PC-9 (cell line): ENCODE results near the gene LYRM7. TPM values are rescaled to one million over a fixed set of nuclear protein-coding genes. Genes with fewer than 3 reads are reported as not detected.

Experiments
- BruUV-seq: library from RNA; stranded (reverse); fragments of 400-500 nt; replicated peaks from 2 replicates; lab custom pipeline; 2021; lab: Mats Ljungman, UMichigan
- CTCF ChIA-PET: fragments of 300-600 bp; sonication (Branson Sonifier 250); formaldehyde crosslinking; loops from one replicate; lab custom pipeline; 2022; ENCODE audit warnings: antibody characterized with exemption; lab: Charles Lee
- POLR2A ChIA-PET: fragments of 300-600 bp; sonication (Branson Sonifier 250); formaldehyde crosslinking; loops from one replicate; lab custom pipeline; 2022; ENCODE audit warnings: antibody characterized with exemption; ENCODE audit not compliant: unreplicated experiment; lab: Charles Lee
- DNase-seq, 2 experiments: peaks; one replicate each; pipeline versions ENCODE4 v3.0.0 to v3.0.0-alpha.2; 2015 to 2022; ENCODE audit warnings: mixed read lengths in 1 of 2
- H2AFZ ChIP-seq: fragments of 200-600 bp; sonication (generic); 2 replicates; pipeline ENCODE4 v1.8.1; 2017; ENCODE audit warnings: antibody characterized with exemption
- H3F3A ChIP-seq: fragments of 200-600 bp; sonication (generic); 2 replicates; pipeline ENCODE4 v1.8.1; 2017; ENCODE audit warnings: antibody characterized with exemption, mild to moderate bottlenecking, low read depth; ENCODE audit not compliant: insufficient read depth
- H3K27ac ChIP-seq: fragments of 200-600 bp; sonication (generic); 2 replicates; pipeline ENCODE4 v1.6.1; 2016; ENCODE audit warnings: mixed run types
- H3K27me3 ChIP-seq: fragments of 200-600 bp; sonication (generic); 2 replicates; pipeline ENCODE4 v1.6.1; 2016; ENCODE audit warnings: low read depth, mixed run types; ENCODE audit not compliant: insufficient read depth
- H3K36me3 ChIP-seq: fragments of 200-600 bp; sonication (generic); 2 replicates; pipeline ENCODE4 v1.6.1; 2016; ENCODE audit warnings: low read depth, mixed run types
- H3K4me1 ChIP-seq: fragments of 200-600 bp; sonication (generic); replicated peaks from 2 replicates; pipeline ENCODE4 v1.6.1; 2016; ENCODE audit warnings: mixed run types; ENCODE audit not compliant: insufficient read depth
- H3K4me2 ChIP-seq: fragments of 200-600 bp; sonication (generic); 2 replicates; pipeline ENCODE4 v1.6.1; 2017; ENCODE audit warnings: mixed run types
- H3K4me3 ChIP-seq: fragments of 200-600 bp; sonication (generic); 2 replicates; pipeline ENCODE4 v1.6.1; 2016; ENCODE audit warnings: mixed run types
- H3K79me2 ChIP-seq: fragments of 200-600 bp; sonication (generic); 2 replicates; pipeline ENCODE4 v1.6.1; 2017; ENCODE audit warnings: low read depth, mixed run types
- H3K9me2 ChIP-seq: fragments of 200-600 bp; sonication (generic); 2 replicates; pipeline ENCODE4 v1.8.1; 2017; ENCODE audit warnings: mild to moderate bottlenecking; ENCODE audit not compliant: insufficient read depth
- H3K9me3 ChIP-seq: fragments of 200-600 bp; sonication (generic); 2 replicates; pipeline ENCODE4 v1.8.1; 2016; ENCODE audit warnings: low read depth; ENCODE audit not compliant: insufficient read depth
- H4K20me1 ChIP-seq: fragments of 200-600 bp; sonication (generic); 2 replicates; pipeline ENCODE4 v1.8.1; 2017; ENCODE audit not compliant: insufficient read depth
- CTCF ChIP-seq: fragments of 200-600 bp; sonication (generic); conservative IDR thresholded peaks from 2 replicates; pipeline ENCODE4 v1.6.1; 2017; ENCODE audit warnings: mixed run types, antibody characterized with exemption, mild to moderate bottlenecking, moderate library complexity
- EZH2 ChIP-seq: fragments of 200-600 bp; sonication (generic); IDR thresholded peaks from 2 replicates; pipeline ENCODE4 v1.8.0; 2017; ENCODE audit warnings: antibody characterized with exemption, low read depth
- intact Hi-C: fragments of 100-400 bp; cut with micrococcal nuclease; formaldehyde crosslinking; loops from one replicate; pipeline ENCODE4 v1.10.0; 2022; ENCODE audit not compliant: unreplicated experiment
- total RNA-seq: library from RNA; stranded (reverse); gene quantifications from 2 replicates; pipeline ENCODE4 v1.2.3, GENCODE V29; 2021

The LYRM7 gene
- total RNA-seq, 1 experiment from 2014 or later, result 9.5 TPM

GRCh38 chr5:131171276-131171810, 599 bp downstream of the LYRM7 start:
- Histone ChIP-seq H3K4me3 (peak overlapping the region; percentile 70), H3K9me3 (no peaks in the 10 kb centered on the region), H3K36me3 (no peaks in the 10 kb centered on the region), H3K4me2 (peak overlapping the region; percentile 89), H3K79me2 (peaks cover 15% of the 10 kb centered on the region; the same call in 1 of the 2 replicates), H3K27ac (no peak overlapping the region), H3F3A (no peaks in the 10 kb centered on the region), H4K20me1 (no peaks in the 10 kb centered on the region), H2AFZ (peak overlapping the region; percentile 89), H3K27me3 (no peaks in the 10 kb centered on the region), H3K4me1 (peaks cover 11% of the 10 kb centered on the region; the same call in 1 of the 2 replicates), H3K9me2 (no peaks in the 10 kb centered on the region)
- intact Hi-C loops, result no loop called here
- BruUV-seq, result TSS peak; percentile 62
- DNase-seq, result peak in 1 of 2 experiments; percentile 5
- TF ChIP-seq CTCF (no peak), EZH2 (no peak)
- ChIA-PET CTCF (no interaction called here), POLR2A (no interaction called here)

DNA sequence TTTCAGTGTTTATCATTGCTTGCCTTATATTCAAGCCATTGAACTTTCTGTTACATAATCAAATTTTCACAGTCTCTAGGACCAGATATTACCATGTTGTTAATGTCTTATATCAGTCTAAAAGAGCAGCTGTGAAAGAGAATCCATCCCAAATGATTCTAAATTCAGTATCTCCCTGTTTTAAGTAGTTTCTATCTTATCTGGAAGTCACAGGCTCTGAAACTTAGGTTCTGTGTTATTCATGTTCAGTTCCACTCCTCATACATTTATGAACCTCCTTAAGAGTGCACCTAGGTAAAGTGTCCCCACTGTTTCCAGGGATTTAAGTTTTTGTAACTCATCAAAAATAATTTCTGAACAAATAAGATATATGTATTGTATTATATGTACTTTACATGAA, 9.7 kb downstream of the LYRM7 start:
- Histone ChIP-seq H3K27ac (no peak overlapping the region), H3K4me3 (no peak overlapping the region), H2AFZ (no peak overlapping the region), H3K9me2 (no peaks in the 10 kb centered on the region), H3K9me3 (no peaks in the 10 kb centered on the region), H3K27me3 (no peaks in the 10 kb centered on the region), H3K4me2 (no peak overlapping the region), H3K4me1 (no peaks in the 10 kb centered on the region), H3K36me3 (no peaks in the 10 kb centered on the region), H4K20me1 (no peaks in the 10 kb centered on the region), H3F3A (no peaks in the 10 kb centered on the region), H3K79me2 (peaks cover 5% of the 10 kb centered on the region; the same call in 1 of the 2 replicates)
- ChIA-PET POLR2A (no interaction called here), CTCF (no interaction called here)
- no TSS peak for BruUV-seq
- intact Hi-C loops, result no loop called here
- TF ChIP-seq CTCF, result no peak
- no peak for TF ChIP-seq EZH2
- no peak for DNase-seq

DNA sequence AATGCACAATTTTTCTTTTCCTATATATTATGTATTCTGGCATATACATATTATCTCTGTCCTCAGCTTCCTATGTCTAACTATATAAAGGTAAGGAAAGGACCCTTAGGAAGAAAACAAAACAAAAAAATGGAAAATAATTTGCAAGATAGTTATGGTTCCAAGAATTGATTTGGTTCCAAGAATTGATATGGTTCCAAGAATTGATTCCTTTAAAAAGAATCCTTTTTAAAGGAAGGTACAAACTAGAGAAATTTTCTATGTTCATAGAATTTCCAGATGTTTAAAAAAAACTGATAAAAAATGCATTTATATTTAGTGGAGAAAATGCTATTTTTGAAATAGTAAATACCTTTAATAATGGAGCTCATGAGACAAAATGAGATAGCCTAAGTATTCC, 12.1 kb downstream of the LYRM7 start:
- no peaks in the 10 kb centered on the region for H3F3A ChIP-seq
- H3K27me3 ChIP-seq, result no peaks in the 10 kb centered on the region
- H3K4me3 ChIP-seq, result no peak overlapping the region
- no peaks in the 10 kb centered on the region for H3K9me3 ChIP-seq
- H3K36me3 ChIP-seq, result no peaks in the 10 kb centered on the region
- intact Hi-C loops, result no loop called here
- CTCF ChIA-PET, result no interaction called here
- H3K4me1 ChIP-seq, result peaks cover 18% of the 10 kb centered on the region
- H3K4me2 ChIP-seq, result no peak overlapping the region
- DNase-seq, result no peak
- no TSS peak for BruUV-seq
- H3K9me2 ChIP-seq, result no peaks in the 10 kb centered on the region
- no peak overlapping the region for H3K27ac ChIP-seq
- no peaks in the 10 kb centered on the region for H4K20me1 ChIP-seq
- POLR2A ChIA-PET, result no interaction called here
- H3K79me2 ChIP-seq, result no peaks in the 10 kb centered on the region
- H2AFZ ChIP-seq, result no peak overlapping the region
- TF ChIP-seq EZH2 (no peak), CTCF (no peak)
